GM23248 (cell line): ENCODE data around the gene PLCB4.

Experiments
- EZH2 ChIP-seq: fragments of 200-600 bp; sonication (generic); IDR thresholded peaks from 2 replicates; pipeline ENCODE4 v1.6.1; 2018; ENCODE audit warnings: antibody characterized with exemption, mild to moderate bottlenecking; ENCODE audit not compliant: insufficient read depth, poor library complexity, severe bottlenecking
- EZH2phosphoT487 ChIP-seq: fragments of 200-600 bp; sonication (generic); IDR thresholded peaks from 2 replicates; pipeline ENCODE4 v1.6.1; 2018; ENCODE audit warnings: antibody characterized with exemption, moderate library complexity, mild to moderate bottlenecking, low read depth; ENCODE audit not compliant: insufficient read depth

GRCh38 chr20:9021216-9021615, 47.7 kb upstream of the PLCB4 start:
- no peak for TF ChIP-seq EZH2phosphoT487
- TF ChIP-seq EZH2 = no peak
